HepG2 (cell line): ENCODE results near the gene HCK. TPM values are rescaled to one million over a fixed set of nuclear protein-coding genes. Genes with fewer than 3 reads are reported as not detected.

Experiments used
- ATAC-seq: fragments of 200-7000 bp; cut with Tn5 transposase; 3 replicates; pipeline ENCODE4 v1.9.1; 2020; ENCODE audit warnings: mild to moderate bottlenecking, moderate library complexity
- BruUV-seq: library from RNA; stranded (reverse); fragments of 400-500 nt; replicated peaks from 2 replicates; lab custom pipeline; 2021; lab: Mats Ljungman, UMichigan
- CTCF ChIA-PET: fragments of 300-600 bp; formaldehyde crosslinking; extraction: SDS; loops from one replicate; lab custom pipeline; 2021; ENCODE audit warnings: low total read pairs, inconsistent platforms, low intra/inter-chr PET ratio; lab: Yijun Ruan, JAX
- POLR2A ChIA-PET: fragments of 350-600 bp; sonication (Branson Sonifier 250); formaldehyde crosslinking; loops from one replicate; lab custom pipeline; 2020; ENCODE audit warnings: antibody characterized with exemption, inconsistent platforms; lab: Yijun Ruan, JAX
- DNase-seq: peaks from one replicate; pipeline ENCODE4 v3.0.0-alpha.2; 2015; ENCODE audit warnings: low spot score
- FAIRE-seq: peaks from 3 replicates; lab custom pipeline; 2011; peaks lifted over from hg19 to GRCh38; lab: Jason Lieb, UNC
- H2AFZ ChIP-seq: one replicate; pipeline ENCODE4 v1.6.1; 2011; ENCODE audit warnings: low read length, inconsistent platforms
- H3K27ac ChIP-seq: fragments of 300-600 bp; 3 replicates; pipeline ENCODE4 v1.8.0; 2011; ENCODE audit warnings: mixed run types, mild to moderate bottlenecking, mixed read lengths, low read length, inconsistent platforms; ENCODE audit not compliant: insufficient read depth; ENCODE audit errors: extremely low read length
- H3K27me3 ChIP-seq, 2 experiments: fragments of 200-600 bp in 1 of 2; 2 replicates in 1 of 2; 3 replicates in 1 of 2; pipeline versions ENCODE4 v1.6.0 to v1.8.0; 2011; ENCODE audit warnings: low read length in 2 of 2, mild to moderate bottlenecking in 2 of 2, moderate library complexity in 2 of 2, inconsistent platforms in 1 of 2; ENCODE audit not compliant: insufficient read depth in 2 of 2, control insufficient read depth in 1 of 2
- H3K36me3 ChIP-seq, 2 experiments: fragments of 200-600 bp in 1 of 2; replicated peaks in 1 of 2; 2 replicates in 1 of 2; 3 replicates in 1 of 2; pipeline versions ENCODE4 v1.5.1 to v1.8.0; 2011; ENCODE audit warnings: low read length in 2 of 2, inconsistent platforms in 1 of 2; ENCODE audit not compliant: insufficient read depth in 2 of 2, control insufficient read depth in 1 of 2
- H3K4me1 ChIP-seq: 2 replicates; pipeline ENCODE4 v1.5.1; 2012; ENCODE audit warnings: low read length, inconsistent platforms; ENCODE audit not compliant: insufficient read depth
- H3K4me2 ChIP-seq: 2 replicates; pipeline ENCODE4 v1.6.0; 2011; ENCODE audit warnings: low read depth, low read length, inconsistent platforms
- H3K4me3 ChIP-seq, 3 experiments: fragments of 200-600 bp in 1 of 3; sonication (generic), shearing (Covaris generic) in 1 of 3; replicated peaks in 1 of 3; 2 replicates each; pipeline ENCODE4 v1.5.1; 2011 to 2016; ENCODE audit warnings: low read length in 3 of 3, inconsistent platforms in 2 of 3, low read depth in 2 of 3, mild to moderate bottlenecking in 2 of 3, control low read depth in 1 of 3, mixed read lengths in 1 of 3; ENCODE audit not compliant: insufficient read depth in 1 of 3
- H3K79me2 ChIP-seq: one replicate; pipeline ENCODE4 v1.6.1; 2011; ENCODE audit warnings: low read length, inconsistent platforms; ENCODE audit not compliant: insufficient read depth
- H3K9ac ChIP-seq: 2 replicates; pipeline ENCODE4 v1.6.0; 2011; ENCODE audit warnings: mild to moderate bottlenecking, low read depth, low read length, inconsistent platforms; ENCODE audit not compliant: insufficient read depth
- H3K9me3 ChIP-seq: 2 replicates; pipeline ENCODE4 v1.5.1; 2012; ENCODE audit warnings: mild to moderate bottlenecking, low read length
- H4K20me1 ChIP-seq: 2 replicates; pipeline ENCODE4 v1.6.0; 2011; ENCODE audit warnings: inconsistent platforms, mild to moderate bottlenecking, low read length, moderate library complexity; ENCODE audit not compliant: insufficient read depth
- BCL3 ChIP-seq: sonication (generic); formaldehyde crosslinking; IDR thresholded peaks from 2 replicates; pipeline ENCODE4 v1.5.1; 2020; ENCODE audit warnings: mild to moderate bottlenecking, missing genetic modification reagents, moderate library complexity
- BRD4 ChIP-seq: sonication (generic); formaldehyde crosslinking; IDR thresholded peaks from 2 replicates; pipeline ENCODE4 v1.4.0; 2020; ENCODE audit warnings: missing genetic modification reagents
- CCAR2 ChIP-seq: fragments of 200-400 bp; formaldehyde crosslinking; optimal IDR thresholded peaks from 2 replicates; pipeline ENCODE3; 2018; ENCODE audit warnings: low read depth, mild to moderate bottlenecking, low read length, moderate library complexity
- CENPT ChIP-seq: sonication (generic); formaldehyde crosslinking; IDR thresholded peaks from 2 replicates; pipeline ENCODE4 v1.8.0; 2022; ENCODE audit warnings: low read depth, mild to moderate bottlenecking, moderate library complexity, missing genetic modification reagents
- CHCHD3 ChIP-seq: sonication (generic); formaldehyde crosslinking; IDR thresholded peaks from 2 replicates; pipeline ENCODE4 v1.8.0; 2022; ENCODE audit warnings: mild to moderate bottlenecking, missing genetic modification reagents, moderate library complexity
- FOXO1 ChIP-seq: sonication (generic); formaldehyde crosslinking; IDR thresholded peaks from 2 replicates; pipeline ENCODE4 v1.4.0; 2020; ENCODE audit warnings: missing genetic modification reagents
- FUBP1 ChIP-seq: sonication (generic); formaldehyde crosslinking; IDR thresholded peaks from 2 replicates; pipeline ENCODE4 v1.5.1; 2020; ENCODE audit warnings: missing genetic modification reagents, mild to moderate bottlenecking, borderline replicate concordance
- MAFF ChIP-seq: IDR thresholded peaks from 2 replicates; pipeline ENCODE4 v1.6.1; 2011; ENCODE audit warnings: low read depth, low read length, improper control_type of control experiment
- MAFK ChIP-seq, 2 experiments: IDR thresholded peaks in 1 of 2; conservative IDR thresholded peaks in 1 of 2; 2 replicates each; pipeline ENCODE4 v1.6.1; 2011; ENCODE audit warnings: improper control_type of control experiment in 2 of 2, low read length in 2 of 2
- PRDM15 ChIP-seq: sonication (generic); formaldehyde crosslinking; IDR thresholded peaks from 2 replicates; pipeline ENCODE4 v1.4.0; 2020; ENCODE audit warnings: missing genetic modification reagents
- RBFOX2 ChIP-seq: fragments of 200-400 bp; formaldehyde crosslinking; IDR thresholded peaks from 2 replicates; pipeline ENCODE4 v1.6.1; 2017; ENCODE audit warnings: low read depth, mild to moderate bottlenecking, low read length
- RBM22 ChIP-seq: fragments of 200-400 bp; formaldehyde crosslinking; optimal IDR thresholded peaks from 2 replicates; pipeline ENCODE3; 2017; ENCODE audit warnings: mild to moderate bottlenecking, low read length, moderate library complexity
- ZNF274 ChIP-seq: sonication (generic); formaldehyde crosslinking; IDR thresholded peaks from 2 replicates; pipeline ENCODE4 v1.5.1; 2020; ENCODE audit warnings: mild to moderate bottlenecking, missing genetic modification reagents
- ZNF331 ChIP-seq: sonication (generic); formaldehyde crosslinking; IDR thresholded peaks from 2 replicates; pipeline ENCODE4 v1.4.0; 2020; ENCODE audit warnings: missing genetic modification reagents
- ZSCAN25 ChIP-seq: sonication (generic); formaldehyde crosslinking; IDR thresholded peaks from 2 replicates; pipeline ENCODE4 v1.8.0; 2022; ENCODE audit warnings: mild to moderate bottlenecking, missing genetic modification reagents
- WGBS: methylation state at CpG from one replicate; pipeline ENCODE4 v1.1.6; 2017; ENCODE audit warnings: low lambda C conversion rate; 5-methylcytosine and 5-hydroxymethylcytosine counted together
- in situ Hi-C: cut with HindIII; loops from 2 replicates; pipeline ENCODE4 v1.10.0; 2017; ENCODE audit warnings: low pct_unique_long_range_greater_than_20kb; ENCODE audit not compliant: extremely low pct_ligation_motif_present
- intact Hi-C: fragments of 100-400 bp; cut with micrococcal nuclease; formaldehyde crosslinking; loops from one replicate; pipeline ENCODE4 v1.10.0; 2022; ENCODE audit not compliant: unreplicated experiment
- polyA plus RNA-seq, 8 experiments: library from polyadenylated mRNA; depleted of rRNA in 3 of 8; stranded (reverse) in 7 of 8; unstranded in 1 of 8; fragments of >200 nt; fragmentation: Illumina TruSeq in 4 of 8; extraction: Trizol in 4 of 8; gene quantifications; 2 replicates each; pipeline versions ENCODE4 v1.2.1 to v1.2.3, GENCODE V29; 2011 to 2016; ENCODE audit warnings: low read depth in 4 of 8, missing spikeins in 1 of 8, mixed read lengths in 1 of 8; ENCODE audit not compliant: insufficient read depth in 1 of 8
- total RNA-seq, 5 experiments: library from RNA; depleted of rRNA; stranded (reverse); fragments of >200 nt; fragmentation: Illumina TruSeq; extraction: Trizol; gene quantifications; 2 replicates each; pipeline ENCODE4 v1.2.3, GENCODE V29; 2016; ENCODE audit warnings: low read depth in 1 of 5

HCK gene
- total and polyA plus RNA-seq, 2 of the 13 experiments (the other 11 are each of a cell fraction or from before 2014, with no cell fraction given) = 0.04 TPM; not detected in 1

GRCh38 chr20:32111753-32112152 is 59.7 kb downstream of the HCK start (continued):
- TF ChIP-seq CHCHD3 (CRISPR knock-in tag) (no peak), FOXO1 (0 out of 2 replicates have a peak, but pooled peaks have one; percentile 24)

- peaks cover 10 to 15% of the 10 kb centered on the region in 2 experiments for H3K36me3 ChIP-seq
- peak; percentile 72 for TF ChIP-seq RBM22
- TF ChIP-seq ZNF331 (CRISPR knock-in tag) = no peak
- TF ChIP-seq CCAR2 = no peak
- peak; percentile 37; the same call in 1 of the 2 replicates for TF ChIP-seq MAFF
- 0 out of 2 replicates have a peak, but pooled peaks have one; percentile 46 for TF ChIP-seq RBFOX2
- TF ChIP-seq ZSCAN25 (CRISPR knock-in tag) = peak; percentile 23; the same call in 1 of the 2 replicates
- TF ChIP-seq ZNF274 (CRISPR knock-in tag) = peak; percentile 28; the same call in 1 of the 2 replicates
- TF ChIP-seq FUBP1 (CRISPR knock-in tag) = 0 out of 2 replicates have a peak, but pooled peaks have one; percentile 42
- TF ChIP-seq BRD4 (CRISPR knock-in tag) = peak; percentile 27; the same call in 1 of the 2 replicates
- no peak for TF ChIP-seq PRDM15 (CRISPR knock-in tag)
- 0 out of 2 replicates have a peak, but pooled peaks have one; percentile 36 for TF ChIP-seq BCL3 (CRISPR knock-in tag)
- no peak for TF ChIP-seq CENPT (CRISPR knock-in tag)
- peak; percentile 23 to 51; a peak in 1 of 4 replicates for TF ChIP-seq MAFK (conservative IDR thresholded peaks at IDR 0.05 in 1 of 2, IDR thresholded peaks at IDR 0.05 in 1 of 2; ENCODE audit: low read length in 2 of 2)
- TF ChIP-seq, all 625 proteins: peak for 9
- DNase-seq = no peak
- Histone ChIP-seq H2AFZ (no peak overlapping the region), H4K20me1 (peaks cover 31% of the 10 kb centered on the region), H3K79me2 (peaks cover 81% of the 10 kb centered on the region), H3K9ac (no peak overlapping the region), H3K27ac (no peak overlapping the region), H3K9me3 (no peaks in the 10 kb centered on the region), H3K27me3 (peaks cover 0 to 10% of the 10 kb centered on the region in 2 experiments; a peak in 3 of 5 replicates), H3K4me1 (peaks cover 56% of the 10 kb centered on the region), H3K4me2 (peak overlapping the region; percentile 18; the same call in 1 of the 2 replicates), H3K4me3 (no peak overlapping the region)
- FAIRE-seq = no peak
- no peak for ATAC-seq
- POLR2A ChIA-PET = no interaction called here
- intact Hi-C loops = no loop called here
- 98% methylated on average over 5 of the region's 5 CpGs for WGBS
- in situ Hi-C loops = no loop called here
- CTCF ChIA-PET = no interaction called here
- no TSS peak for BruUV-seq
Measured at GRCh38 chr20:32112841-32113240, 60.8 kb downstream of the HCK start.
